Fibroblast of gingiva (primary cell): Measurements from ENCODE around the gene PIK3R3.

Experiments
- DNase-seq: peaks from one replicate; pipeline ENCODE4 v3.0.0-alpha.2; 2011; ENCODE audit warnings: low read depth

The PIK3R3 gene

DNA sequence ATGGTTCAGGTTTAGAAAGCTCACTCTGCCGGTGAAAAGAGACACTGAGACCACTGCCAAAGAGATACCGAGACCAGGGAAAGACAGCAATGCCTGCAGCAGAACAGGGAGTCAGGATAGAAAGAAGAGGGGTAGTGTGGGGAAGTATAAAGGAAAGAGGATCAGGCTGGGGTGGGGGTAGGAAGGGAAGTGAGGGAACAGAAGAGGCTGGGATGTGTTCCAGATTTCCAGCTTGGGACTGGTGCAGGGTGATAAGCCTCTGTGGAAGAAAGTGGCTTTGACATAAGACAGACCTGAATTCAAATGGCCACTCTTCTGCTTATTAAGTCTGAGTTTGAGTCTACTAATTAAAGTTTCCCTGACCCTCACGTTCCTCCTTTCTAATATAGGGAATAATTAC lies 105.9 kb downstream of the PIK3R3 start:
- no peak for DNase-seq

DNA sequence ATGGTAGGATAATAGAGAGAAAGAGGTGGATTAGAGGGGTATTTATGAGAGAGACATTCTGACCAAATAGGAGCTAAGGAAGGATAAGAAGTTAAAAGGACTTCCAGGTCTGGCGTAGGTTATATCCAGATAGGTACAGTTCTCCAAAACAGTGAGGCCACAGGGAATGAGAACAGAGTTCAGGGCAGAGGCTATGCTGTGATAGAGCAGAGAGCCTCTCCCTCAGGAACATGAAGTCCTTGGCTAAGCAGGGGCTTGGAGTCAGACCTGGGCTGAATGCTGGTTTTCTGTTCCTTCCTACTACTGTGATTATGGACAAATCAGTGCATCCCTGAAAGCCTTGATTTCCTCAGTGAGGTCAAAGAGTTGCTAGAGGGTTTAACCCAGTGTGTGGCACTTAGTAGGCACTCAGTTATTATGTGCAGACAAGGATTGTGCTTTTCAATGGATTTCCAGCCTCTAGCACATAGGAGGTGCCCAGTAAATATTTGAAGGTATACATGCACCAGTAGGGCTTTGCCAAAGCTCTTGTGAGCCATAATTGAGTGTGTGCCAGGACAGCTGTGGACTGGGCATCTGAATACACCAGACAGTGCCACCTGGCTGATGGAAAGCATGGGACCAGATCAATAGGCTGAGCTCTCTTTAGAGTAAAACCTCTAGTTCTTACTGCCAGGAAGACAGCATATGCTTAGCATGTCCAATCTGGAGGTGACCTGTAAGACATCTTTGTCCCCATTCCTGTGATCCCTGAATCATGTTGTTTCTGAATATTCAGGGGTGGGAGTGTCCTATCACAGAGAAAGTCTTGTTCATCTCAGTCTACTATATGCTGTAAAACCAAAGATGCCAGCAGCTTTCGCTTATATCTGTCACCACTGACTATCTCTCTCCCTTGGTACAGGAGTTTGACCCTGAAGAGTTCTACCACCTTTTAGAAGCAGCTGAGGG lies 111.1 kb downstream of the PIK3R3 start:
- no peak for DNase-seq

DNA sequence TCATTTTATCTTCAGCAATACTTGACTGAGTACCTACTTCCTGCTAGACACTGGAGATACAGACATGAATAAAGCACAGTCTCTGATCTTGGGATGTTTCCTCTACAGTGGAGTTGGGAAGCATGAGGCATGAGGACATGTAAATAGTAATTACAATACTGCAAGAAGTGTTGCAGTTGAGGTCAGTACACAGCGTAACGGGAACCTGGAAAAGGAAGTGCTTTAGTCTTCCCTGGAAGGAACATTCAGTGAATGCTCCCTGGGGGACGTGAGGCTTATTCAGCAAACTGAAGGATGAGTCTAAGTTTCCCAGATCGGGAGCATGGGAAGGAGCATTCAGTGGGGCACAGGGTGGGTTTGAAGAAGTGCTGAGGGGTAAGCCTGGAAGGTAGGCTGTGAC lies 112.4 kb downstream of the PIK3R3 start:
- DNase-seq: no peak

DNA sequence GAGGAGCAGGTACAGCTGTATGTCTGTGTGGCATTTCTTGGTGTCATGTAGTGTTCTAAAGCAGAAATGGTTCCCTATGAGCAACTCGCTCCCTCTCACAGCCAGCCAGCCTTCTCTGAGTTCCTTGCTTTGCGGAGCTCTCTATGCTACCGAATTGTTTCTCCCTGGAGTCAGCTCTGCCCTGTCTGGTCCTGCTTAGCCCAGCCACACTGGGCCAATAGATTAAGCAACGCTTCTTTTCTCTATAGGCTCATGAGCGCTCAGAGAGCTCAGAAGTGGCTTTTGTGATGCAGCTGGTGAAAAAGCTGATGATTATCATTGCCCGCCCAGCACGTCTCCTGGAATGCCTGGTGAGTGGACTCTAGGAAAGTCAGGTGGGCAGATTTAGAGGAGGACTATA lies 113.1 kb downstream of the PIK3R3 start:
- no peak for DNase-seq

DNA sequence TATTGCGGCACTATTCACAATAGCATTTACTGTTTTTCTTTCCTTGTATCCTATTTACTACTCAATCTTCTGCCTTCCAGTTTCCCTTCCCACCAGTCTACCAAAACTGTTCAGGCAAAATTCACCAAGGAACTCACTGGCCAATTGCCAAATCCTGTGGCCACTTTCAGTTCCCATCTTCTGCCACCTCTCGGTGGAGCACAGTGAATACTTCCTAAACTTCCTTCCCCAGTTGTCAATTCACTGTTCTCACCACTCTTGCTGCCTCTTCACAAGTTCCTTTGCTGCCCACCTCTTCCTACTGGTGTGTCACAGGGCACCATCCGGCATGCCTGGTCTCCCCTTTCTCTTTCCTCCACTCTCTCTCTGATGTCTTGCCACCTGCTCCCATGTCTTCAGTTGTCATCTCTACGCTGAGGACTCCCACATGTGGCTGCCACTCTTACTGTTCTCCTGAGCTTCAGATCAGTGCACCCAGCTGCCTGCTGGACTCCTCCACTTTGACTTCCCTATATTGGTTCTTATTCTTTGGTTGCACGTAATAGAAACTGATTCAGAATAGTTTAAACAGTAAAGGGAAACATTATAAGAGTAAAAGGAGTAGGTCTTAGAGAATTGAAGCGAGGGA lies 114.4 kb downstream of the PIK3R3 start:
- no peak for DNase-seq

DNA sequence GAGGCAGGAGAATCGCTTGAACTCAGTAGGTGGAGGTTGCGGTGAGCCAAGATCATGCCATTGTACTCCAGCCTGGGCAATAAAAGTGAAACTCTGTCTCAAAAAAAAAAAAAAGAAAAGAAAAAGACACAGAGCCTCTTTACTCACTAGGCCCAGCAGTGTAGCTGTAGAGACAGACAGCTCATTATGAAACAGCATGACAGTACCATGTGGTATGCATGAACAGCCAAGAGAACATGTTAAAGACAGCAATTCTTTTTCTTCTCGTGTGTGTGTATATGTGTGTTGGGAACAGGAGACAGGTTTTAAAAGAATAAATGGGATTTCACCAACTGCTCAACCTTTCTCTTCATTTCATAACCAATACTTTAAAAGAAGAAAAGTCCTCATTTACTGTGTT lies 118.8 kb downstream of the PIK3R3 start:
- DNase-seq: no peak

DNA sequence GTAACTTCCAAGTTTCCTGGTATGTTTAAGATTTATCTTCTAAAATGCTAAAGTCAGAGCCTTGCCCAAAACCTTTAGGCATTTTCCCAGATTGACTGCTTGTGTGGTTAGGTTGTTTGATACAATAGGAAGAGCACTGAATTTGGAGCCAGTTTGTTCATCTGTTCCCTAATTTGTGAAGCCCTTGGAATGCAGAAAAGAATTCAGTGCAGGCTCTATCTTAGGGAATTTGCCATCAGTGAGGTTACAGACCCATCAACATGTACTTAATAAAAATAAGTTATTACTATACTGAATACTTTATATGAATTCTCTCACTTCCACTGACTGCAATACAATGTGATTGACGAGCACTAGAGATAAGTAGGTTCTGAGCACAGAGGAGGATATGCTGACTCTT lies 120.2 kb downstream of the PIK3R3 start:
- no peak for DNase-seq

DNA sequence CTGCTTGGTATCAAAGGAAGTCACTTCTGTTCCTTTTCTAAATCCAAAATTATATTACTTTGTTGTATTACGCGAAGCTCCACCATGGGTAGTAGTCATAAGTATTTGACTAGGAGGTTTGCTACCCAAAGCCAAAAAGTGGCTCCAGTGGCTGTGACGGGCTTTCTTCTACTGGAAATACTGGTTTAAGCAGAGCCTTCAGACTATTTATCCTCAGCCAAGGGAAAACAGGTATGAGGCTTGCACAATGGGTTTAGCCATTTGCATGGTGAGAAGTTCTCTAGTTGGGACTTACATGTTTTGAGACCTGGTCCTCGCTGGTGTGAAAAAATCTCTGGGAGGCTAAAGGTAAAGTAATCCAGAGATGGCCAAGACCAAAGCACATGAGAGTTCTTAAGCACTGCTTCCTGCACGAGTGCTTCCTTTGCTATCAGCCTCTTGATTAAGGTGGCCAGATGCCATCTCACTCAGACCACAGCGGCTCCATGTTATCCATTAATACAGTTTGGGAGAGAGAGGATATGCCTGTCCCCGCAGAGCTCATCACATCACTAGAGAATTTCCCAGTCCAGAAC lies 121.2 kb downstream of the PIK3R3 start:
- DNase-seq: no peak

DNA sequence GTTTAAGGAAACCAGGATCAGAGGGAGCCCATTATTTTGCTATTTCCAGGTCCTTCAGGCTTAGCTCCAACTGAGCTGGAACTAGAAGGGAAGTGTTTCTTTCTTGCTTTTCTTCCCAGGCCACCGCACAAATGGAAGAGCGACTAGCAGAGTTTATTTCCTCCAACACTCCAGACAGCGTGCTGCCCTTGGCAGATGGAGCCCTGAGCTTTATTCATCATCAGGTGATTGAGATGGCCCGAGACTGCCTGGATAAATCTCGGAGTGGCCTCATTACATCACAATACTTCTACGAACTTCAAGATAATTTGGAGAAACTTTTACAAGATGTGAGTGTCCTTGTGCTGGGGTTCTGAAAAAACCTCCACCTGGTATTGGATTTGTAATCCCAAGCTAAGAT lies 121.8 kb downstream of the PIK3R3 start:
- DNase-seq: no peak

DNA sequence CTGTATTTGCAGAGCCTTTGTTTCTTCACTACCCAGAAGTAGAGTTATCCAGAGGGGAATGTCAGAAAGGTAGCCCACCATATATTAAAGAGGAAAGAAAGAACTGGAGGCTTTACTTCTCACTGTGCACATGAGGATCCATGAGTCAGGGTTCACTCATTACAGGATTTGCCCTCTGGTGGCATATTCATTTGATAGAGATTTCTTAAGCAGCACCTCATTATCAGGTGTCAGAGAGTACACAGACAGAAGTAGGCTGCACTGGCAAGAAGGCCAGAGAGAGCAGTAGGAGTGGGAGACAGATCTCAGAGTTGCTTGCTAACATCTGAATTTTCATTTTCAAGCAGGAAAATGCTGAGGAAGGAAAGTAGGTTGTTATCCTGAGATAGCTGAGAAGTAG lies 123.8 kb downstream of the PIK3R3 start:
- no peak for DNase-seq

DNA sequence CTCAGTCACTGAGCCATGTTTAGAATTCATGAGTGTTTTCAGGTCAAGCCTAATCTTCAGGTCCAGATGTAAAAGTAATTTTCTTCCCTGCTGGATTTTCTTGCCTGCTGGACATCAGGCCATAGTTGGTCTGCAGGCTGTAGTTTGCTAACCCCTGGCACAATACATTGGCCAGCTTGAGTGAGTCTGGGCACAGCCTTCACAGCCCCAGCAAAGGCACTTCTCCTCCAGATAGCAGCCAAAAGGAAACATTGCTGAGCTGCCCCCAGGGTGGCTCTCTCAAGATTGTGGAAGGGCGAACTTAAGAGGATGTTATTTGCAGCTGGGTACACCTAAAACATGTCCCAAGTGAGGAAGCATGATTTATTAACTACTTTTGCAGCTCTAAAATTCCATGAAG lies 126.8 kb downstream of the PIK3R3 start:
- DNase-seq: no peak

DNA sequence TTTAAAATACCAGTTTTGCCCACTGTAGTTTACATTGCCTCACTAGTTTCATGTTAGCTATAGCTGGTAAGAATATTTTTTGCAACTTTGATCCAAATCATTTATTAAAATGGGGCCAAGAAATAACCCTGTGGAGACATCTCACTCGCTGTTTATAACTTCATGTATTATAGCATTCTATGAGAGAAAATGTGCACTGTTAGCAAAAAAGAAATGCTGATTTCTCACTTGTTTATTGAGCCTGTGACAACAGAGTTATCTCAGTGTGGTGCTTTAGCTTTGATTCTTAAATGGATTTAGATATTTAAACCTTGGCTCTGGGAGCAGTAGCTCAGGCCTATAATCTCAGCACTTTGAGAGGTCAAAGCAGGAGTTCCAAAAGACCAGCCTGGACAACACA lies 127.9 kb downstream of the PIK3R3 start:
- no peak for DNase-seq

DNA sequence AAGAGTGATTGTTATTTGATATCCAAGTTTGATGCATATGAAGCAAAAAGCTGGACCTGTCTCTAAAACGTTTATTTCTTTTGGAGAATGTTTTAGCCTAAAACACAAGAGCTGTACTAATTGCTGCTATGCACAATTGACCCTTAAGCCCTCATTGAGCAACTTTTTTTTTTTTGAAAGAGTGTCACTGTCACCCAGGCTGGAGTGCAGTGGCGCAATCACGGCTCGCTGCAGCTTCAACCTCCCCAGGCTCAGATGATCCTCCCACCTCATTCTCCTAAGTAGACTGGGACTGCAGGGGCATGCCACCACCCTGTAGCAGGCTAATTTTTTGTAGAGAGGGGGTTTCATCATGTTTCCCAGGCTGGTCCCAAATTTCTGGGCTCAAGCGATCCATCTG lies 129.1 kb downstream of the PIK3R3 start:
- peak; percentile 8 for DNase-seq

DNA sequence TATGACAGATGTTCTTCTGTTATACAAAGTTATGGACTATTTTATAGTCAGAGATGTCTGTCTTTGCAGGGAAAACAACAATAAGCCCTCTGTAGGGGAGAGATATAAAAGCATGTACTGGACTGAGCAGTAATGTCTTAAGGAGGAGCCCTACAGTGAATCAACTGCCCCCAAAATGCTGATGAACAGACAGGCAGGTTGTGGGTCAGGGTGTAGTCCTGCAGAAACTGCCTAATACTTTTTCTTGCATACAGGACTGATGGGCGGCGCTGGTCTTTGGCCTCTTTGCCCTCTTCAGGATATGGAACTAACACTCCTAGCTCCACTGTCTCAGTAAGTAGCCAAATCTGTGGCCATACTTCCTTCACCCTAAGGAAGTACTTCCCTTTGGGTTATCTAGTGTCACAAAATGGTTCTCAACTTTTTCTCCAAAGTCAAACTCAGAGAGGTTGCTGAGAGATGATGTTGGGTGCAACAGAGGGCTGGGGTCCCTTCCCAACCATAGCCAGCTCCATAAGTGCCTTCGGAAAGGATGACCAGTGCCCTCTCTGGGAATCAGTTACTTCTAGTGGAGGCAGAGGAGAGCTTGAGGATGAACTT lies 129.8 kb downstream of the PIK3R3 start:
- DNase-seq: no peak

DNA sequence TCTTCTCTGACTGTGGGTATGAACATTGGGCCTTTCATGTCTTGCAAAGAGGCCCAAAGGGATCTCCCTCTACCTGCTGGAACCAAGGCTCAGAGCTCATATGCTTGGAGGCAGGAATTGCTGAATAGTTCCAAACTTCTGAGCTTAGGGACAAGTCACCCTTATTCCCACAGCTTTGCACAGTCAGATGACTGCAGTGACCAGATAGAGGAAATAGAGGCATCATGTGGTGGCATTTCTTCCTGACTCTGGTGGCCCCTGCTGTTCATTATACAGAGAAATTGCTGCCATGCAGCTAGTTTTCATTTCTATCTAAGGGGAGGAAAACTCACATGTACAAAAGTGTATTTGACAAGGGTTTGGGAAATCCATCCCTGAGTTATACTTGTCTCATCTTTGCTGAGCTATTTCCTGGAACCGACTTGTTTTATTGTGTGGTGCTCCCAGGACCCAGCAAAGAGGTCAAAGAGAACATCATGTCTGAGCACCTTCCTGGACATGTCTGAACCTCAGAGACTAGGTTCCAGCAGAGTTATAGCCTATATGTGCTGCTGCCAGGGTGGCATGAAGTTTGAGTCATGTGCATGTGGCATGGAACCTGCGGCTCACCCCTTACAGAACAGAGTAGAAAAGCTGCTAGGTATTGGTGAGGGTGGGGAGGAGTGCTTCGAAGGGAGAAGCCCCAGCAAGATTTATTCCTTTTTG lies 131.2 kb downstream of the PIK3R3 start:
- DNase-seq: no peak

DNA sequence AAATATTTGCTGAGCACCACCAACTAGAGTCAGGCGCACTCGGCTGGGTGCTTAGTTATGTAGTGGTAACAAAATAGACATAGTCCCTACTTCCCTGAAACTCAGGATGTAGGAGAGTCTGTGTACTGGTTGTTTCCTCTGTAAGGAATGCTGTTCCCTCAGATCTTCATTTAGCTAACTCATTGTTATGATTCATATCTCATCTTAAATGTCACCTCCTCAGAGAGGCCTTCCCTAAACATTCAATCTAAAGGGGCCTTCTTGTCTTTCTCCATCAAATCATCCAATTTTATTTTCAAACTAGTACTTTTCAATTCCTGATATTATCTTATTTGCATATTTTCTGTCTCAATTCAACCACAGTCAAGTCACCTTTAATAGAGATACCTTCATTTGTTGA lies 132.9 kb downstream of the PIK3R3 start:
- DNase-seq: peak; percentile 14

DNA sequence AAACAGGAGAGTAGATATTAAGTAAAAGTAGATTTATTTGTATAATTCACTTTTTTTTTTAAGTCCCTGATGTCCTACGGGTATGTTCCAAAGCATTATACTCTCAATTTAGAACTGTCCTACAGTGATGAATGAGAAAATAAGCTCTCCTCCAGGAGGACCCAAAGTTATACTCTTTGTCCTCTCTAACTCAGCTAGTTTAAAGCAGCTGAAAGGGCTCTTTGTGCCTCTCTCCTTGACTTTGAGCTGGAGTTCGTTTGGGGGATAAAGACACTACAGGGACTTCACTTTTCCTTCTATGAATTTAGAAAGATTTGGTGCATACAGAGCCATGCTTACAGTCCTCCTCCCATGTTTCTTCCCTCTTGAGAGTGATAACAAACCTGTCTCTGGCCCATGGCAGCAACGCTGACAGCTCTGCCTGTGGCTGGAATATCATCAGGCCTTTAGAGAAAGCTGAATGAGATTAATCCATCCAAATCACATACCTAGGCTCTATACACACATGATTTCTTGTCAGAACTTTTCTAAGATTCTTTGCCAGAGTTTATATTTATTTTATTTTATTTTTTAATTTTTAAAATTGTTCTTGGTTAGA lies 134.3 kb downstream of the PIK3R3 start:
- no peak for DNase-seq

DNA sequence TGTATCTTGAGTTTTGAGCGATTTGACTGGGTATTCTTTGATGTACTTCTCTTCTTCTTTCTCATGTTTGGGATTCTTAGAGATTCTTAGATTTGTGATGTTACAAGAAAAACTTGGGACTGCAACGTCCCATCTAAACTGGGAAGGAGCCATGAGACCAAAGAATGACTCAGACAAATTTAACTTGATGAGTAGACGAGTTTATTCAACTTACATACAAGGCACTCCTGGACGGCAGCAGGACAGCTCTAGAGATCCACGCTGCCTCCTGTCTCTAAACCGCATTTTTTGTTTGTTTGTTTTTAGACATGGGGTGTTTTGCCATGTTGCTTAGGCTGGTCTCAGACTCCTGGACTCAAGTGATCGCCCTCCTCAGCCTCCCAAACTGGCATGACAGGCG lies 137.1 kb downstream of the PIK3R3 start:
- DNase-seq: no peak

DNA sequence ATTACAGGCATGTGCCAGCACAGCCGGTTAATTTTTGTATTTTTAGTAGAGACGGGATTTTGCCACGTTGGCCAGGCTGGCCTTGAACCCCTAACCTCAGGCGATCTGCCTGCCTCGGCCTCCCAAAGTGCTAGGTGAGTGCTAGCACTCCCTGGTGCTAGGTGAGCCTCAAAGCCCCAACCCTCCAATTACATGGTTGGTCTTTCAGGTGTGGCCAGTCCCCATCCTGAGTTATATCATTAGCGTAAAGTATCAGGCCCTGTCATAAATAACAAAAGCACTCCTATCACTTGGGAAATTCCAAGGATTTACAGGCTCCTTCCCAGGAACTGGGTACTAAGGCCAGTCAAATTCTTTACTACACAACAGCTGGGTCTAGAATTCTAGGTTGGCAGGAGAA lies 138.0 kb downstream of the PIK3R3 start:
- DNase-seq: no peak
